ENCODE measurements around the gene HTR1D.
"Not testable (repeated sequence)": the region's sequence is repeated elsewhere in the genome, so short reads cannot be mapped to it uniquely, and the experiment has no call there.

The HTR1D gene

GRCh38 chr1:23216771-23217420 lies 406 bp downstream of the HTR1D start:
- DNase-seq (ENCODE audit: low spot score): no peak

GRCh38 chr1:23215751-23216449 lies 1.4 kb downstream of the HTR1D start:
- no peak for DNase-seq (ENCODE audit: low spot score)

GRCh38 chr1:23215291-23215690 lies 2.0 kb downstream of the HTR1D start:
- DNase-seq (ENCODE audit: low spot score): no peak

DNA sequence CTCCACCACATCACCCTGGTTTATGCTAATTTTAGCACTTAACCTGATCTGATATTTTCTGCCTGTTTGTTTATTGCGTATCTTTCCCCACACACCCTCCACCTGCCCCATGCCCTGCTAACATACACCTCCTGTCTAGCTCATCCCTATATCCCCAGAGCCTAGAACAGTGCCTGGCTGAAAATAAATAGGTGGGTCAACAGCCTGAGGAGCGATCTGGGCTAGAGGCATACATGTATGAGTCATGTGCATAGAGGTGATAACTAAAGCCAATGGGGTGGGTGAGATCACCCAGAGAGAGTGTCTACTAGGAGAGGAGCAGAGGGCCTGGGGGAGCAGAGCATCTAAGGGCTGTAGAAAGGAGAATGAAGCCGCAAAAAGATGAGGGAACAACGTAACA lies 2.7 kb downstream of the HTR1D start:
- DNase-seq (ENCODE audit: low spot score): no peak

DNA sequence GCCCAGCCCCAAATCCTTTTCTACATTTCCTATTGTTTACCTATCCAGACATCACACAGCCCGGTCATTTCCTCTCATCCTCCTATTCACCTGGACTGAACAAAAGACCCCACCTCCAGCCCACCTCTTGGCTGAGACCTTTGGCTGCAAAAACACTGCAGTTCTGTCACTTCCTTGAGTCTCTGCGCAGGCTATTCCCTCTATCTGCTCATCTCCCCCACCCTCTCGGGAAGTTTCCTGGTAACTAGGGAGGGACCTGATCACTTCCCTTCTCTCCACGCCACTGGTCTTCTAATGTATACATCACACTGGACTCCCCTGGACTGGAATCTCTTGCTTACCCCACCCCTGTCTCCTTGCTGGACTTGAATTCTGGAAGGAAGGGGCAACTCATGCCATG lies 5.3 kb downstream of the HTR1D start:
- DNase-seq (ENCODE audit: low spot score): no peak

DNA sequence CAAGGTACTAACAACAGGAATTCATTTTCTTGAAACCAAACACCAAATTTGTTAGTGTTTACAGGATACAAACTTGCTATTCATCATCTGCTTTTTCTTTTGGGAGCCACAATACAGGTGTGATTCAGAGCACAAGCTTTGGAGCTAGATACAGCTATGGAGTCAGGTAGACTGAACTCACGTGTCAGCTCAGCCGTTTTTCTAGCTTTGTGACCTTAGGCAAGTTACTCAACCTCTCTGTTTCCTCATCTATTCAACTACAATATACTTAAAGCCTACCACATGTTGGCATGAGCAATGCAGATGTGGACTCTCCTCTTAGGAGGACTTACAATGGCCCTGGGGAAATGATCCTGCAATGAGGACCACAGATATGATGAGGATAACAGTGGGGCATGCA lies 6.3 kb downstream of the HTR1D start:
- DNase-seq (ENCODE audit: low spot score): no peak

DNA sequence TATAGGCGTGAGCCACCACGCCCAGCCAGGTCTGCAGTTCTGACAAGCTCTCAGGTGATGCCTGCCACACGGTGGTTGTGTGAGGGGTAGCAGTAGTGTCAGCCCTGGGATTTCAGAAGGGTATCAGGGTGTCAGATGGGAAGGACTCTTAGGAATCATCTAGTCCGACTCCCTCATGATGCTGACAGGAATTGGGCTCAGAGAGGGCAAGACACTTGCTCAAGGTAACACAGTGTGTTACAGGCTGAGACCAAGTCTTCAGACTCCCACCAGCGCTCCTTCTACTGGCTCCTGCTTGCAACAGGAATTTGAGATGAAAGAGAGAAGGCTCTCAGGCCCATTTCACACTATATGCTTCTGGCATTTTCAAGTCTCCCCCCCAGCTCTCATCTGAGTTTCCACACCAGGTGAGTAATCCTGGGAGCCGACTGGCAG lies 6.9 kb downstream of the HTR1D start:
- DNase-seq (ENCODE audit: low spot score): no peak

DNA sequence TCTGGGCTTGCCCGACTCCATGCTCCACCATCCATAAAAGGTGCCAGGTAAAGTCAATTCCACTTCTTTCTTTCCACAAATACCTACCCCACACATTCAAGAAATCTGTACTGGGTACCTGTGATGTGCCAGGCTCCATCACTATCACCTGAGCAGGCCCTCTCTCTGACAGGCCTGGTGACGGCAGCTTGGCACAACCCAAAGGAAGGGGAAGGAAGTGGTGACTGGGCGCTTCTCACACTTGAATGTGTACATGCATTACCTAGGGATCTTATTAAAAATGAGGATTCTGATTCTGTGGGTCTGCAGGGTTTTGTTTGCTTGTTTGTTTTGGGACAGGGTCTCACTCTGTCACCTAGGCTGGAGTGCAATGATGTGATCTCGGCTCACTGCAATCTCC lies 7.5 kb downstream of the HTR1D start:
- DNase-seq (ENCODE audit: low spot score): no peak

DNA sequence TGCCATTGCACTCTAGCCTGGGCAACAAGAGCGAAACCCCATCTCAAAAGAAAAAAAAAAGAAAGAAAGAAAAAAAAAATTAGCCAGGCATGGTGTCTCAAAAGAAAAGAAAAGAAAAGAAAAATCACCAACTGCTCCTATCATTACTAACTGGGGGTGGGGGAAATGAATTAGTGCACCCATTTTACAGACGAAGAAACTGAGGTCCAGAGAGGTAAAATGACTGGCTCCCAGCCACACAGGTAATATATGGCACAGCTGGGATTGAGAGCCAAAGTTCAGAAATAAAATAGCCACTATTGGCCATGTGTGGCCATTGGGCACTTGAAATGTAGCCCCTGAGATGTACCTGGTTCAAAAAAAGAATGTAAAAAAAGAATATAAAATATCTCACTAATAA lies 8.8 kb downstream of the HTR1D start:
- no peak for DNase-seq (ENCODE audit: low spot score)

GRCh38 chr1:23207733-23208132 lies 9.6 kb downstream of the HTR1D start:
- DNase-seq (ENCODE audit: low spot score): not testable (repeated sequence)

- no peak for DNase-seq (ENCODE audit: low spot score)
Observed at GRCh38 chr1:23202263-23202749, 15.0 kb downstream of the HTR1D start.

- DNase-seq (ENCODE audit: low spot score): no peak
Observed at GRCh38 chr1:23200883-23201282, 16.4 kb downstream of the HTR1D start.

DNA sequence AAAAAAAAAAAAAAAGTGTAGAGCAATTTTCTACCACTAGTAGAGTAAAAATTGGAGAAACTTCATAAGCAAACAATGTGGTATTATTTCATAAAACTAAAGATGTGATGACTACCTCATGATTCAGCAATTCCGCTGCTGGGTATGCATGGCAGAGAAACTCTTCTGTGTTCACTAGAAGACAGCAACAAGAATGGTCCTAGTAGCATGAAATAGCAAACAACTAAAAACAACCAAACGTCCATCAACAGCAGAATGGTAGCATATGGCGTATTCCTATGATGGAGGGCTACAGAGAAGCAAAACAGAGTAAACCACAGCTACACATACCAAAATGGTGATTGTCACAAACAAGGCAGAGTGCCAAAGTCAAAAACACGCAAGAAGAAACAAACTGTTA lies 18.9 kb downstream of the HTR1D start:
- no peak for DNase-seq (ENCODE audit: low spot score)

GRCh38 chr1:23196627-23197328 lies 20.5 kb downstream of the HTR1D start:
- DNase-seq (ENCODE audit: low spot score): no peak

GRCh38 chr1:23194119-23194984 lies 22.9 kb downstream of the HTR1D start:
- no peak for DNase-seq (ENCODE audit: low spot score)

DNA sequence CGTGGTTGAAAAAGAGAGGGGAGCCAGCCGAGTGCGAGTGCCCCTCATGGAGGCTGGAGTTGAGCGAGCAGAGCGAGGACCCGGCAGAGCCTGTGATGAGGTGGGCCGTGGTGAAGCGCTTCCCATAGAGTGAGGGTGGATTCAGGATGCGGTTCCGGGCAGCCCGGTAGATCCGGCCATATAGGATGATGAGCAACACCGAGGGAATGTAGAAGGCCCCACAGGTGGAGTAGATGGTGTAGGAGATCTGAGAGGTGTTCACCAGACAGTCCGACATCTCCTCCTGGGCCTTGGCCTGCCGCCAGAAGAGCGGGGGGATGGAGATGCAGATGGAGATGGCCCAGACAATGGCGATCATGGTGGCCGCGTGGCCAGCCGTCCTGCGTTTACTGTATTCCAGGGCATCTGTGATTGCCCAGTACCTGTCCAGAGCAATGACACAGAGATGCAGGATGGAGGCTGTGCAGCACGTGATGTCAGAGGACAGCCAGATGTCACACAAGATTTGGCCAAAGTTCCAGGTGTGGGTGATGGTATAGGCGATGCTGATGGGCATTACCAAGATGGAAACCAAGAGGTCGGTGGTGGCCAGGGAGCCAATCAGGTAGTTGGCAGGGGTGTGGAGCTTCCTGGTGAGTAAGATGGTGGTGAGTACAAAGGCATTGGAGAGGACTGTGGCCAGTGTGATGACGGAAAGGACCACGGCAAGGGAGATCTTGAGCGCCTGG lies 23.7 kb downstream of the HTR1D start:
- no peak for DNase-seq (ENCODE audit: low spot score)

DNA sequence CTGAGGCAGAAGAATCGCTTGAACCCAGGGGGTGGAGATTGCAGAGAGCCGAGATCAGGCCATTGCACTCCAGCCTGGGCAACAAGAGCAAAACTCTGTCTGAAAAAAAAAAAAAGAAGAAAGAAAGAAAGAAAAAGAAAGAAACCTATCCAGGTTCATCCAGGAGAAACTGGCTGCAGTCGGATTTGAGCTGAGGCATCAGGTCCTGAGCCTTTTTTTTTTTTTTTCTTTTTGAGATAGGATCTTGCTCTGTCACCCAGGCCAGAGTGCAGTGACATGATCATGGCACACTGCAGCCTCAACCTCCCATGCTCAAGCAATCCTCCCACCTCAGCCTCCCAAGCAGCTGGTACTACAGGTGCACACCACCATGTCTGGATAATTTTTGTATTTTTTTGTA lies 26.1 kb downstream of the HTR1D start:
- no peak for DNase-seq (ENCODE audit: low spot score)

DNA sequence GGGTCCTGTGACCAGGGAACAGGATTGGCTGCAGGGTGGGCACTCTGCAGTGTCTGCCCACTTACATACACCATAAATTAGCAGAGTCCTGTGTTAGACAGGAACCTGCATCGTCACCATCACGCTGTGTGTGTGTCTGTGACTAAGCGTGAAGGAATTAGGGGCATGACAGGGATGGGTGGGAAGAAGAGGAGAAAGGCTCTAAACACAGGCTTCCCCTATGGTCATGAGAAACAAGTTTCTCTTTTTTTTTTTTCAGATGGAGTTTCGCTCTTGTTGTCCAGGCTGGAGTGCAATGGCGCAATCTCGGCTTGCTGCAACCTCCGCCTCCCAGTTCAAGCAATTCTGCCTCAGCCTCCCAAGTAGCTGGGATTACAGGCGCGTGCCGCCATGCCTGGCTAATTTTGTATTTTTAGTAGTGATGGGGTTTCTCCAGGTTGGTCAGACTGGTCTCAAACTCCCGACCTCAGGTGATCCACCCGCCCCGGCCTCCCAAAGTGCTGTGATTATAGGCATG lies 28.3 kb downstream of the HTR1D start:
- DNase-seq (ENCODE audit: low spot score): not testable (repeated sequence)

DNA sequence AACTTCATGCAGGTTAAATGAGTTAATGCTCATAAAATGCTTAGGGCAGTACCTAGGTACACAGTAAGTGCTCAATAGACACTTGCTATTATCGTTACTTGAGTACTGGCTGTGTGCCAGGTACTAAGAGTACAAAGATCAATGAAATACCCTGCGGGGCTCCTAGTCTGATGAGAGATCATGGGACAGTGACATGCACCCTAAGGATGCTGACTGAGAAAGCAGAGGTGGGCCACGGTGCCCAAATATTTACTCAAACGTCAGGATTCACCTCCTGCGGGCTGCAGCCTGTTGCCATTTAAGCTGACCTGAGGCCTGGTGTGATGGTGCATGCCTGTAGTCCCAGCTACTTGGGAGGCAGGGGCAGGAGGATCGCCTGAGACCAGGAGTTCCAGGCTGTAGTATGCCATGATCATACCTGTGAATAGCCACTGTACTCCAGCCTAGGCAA lies 28.8 kb downstream of the HTR1D start:
- no peak for DNase-seq (ENCODE audit: low spot score)

DNA sequence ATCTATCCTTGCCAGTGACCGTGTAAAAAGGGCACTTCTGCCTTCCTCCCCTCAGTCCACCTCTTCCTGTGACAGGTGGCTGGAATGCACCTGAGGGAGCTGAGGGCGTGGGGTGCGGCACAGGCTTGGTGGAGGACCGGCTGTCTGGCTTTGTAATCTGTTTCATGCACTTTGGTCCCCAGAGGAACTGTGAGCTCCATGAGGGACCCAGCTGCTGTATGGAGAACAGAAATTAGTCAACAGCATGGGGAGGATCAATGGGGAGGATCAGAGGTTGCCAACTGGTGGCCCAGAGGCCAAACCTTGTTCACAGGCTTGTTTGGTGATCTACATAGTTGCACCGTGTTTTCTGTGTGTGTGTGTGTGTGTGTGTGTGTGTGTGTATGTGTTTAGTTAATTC lies 29.7 kb downstream of the HTR1D start:
- DNase-seq (ENCODE audit: low spot score): no peak

- DNase-seq (ENCODE audit: low spot score): no peak
Observed at GRCh38 chr1:23185381-23185780, 31.9 kb downstream of the HTR1D start.
